Posterior cingulate gyrus (tissue), 11 donors: ENCODE measurements around the gene NFKBIZ.
"Not testable (repeated sequence)": the region's sequence is repeated elsewhere in the genome, so short reads cannot be mapped to it uniquely, and the experiment has no call there.

ENCODE experiments used
- DNase-seq, 10 donors: peaks; one replicate each; pipeline versions ENCODE4 v3.0.0 to v3.0.0-alpha.2; 2020 to 2021; ENCODE audit warnings: mixed read lengths in 3 of 10
- intact Hi-C: fragments of 100-400 bp; cut with DNase I; formaldehyde crosslinking; loops from one replicate; pipeline ENCODE4 v1.15.1; 2023

NFKBIZ gene

DNA sequence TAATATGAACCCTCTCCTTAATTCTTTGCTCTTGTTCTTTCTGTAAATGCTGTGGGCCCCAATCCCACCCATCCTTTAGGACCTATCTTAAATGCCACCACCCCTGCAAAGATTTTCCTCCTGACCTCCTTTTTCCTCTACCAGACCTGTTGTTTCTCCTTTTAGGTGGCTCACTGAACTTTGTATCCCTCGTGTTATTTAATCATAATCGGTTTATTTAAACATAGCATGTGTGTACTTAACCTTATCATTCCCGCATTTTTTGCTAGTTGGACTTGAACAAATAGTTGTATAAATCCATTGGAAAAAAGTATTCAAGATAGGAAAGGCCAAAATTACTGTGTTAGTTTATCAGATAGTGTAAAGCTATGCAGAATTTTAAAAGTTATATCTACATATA lies 988 bp upstream of the NFKBIZ start:
- no peak for DNase-seq
- intact Hi-C loops = no loop called here

DNA sequence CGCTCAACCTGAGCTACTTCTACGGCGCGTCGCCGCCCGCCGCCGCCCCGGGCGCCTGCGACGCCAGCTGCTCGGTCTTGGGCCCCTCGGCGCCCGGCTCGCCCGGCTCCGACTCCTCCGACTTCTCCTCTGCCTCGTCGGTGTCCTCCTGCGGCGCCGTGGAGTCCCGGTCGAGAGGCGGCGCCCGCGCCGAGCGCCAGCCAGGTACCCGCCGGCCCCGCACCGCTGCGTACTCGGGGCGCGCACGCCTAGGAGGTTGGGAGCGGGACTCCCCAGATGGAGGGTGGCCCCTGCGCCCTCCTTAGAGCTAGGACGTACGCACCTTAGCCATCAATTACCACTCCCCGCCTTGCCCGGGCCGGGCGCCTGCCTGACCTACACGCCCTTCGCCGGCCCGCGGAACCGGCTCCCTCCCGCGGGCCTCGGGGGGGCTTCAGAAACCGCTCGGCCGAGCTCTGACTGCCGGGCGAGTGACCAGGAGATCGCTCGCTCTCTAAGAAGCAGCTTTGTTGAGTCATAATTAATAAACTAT lies 466 bp downstream of the NFKBIZ start:
- DNase-seq = peak in 9 of 10 donors; percentile 39 to 91 (median 47)

DNA sequence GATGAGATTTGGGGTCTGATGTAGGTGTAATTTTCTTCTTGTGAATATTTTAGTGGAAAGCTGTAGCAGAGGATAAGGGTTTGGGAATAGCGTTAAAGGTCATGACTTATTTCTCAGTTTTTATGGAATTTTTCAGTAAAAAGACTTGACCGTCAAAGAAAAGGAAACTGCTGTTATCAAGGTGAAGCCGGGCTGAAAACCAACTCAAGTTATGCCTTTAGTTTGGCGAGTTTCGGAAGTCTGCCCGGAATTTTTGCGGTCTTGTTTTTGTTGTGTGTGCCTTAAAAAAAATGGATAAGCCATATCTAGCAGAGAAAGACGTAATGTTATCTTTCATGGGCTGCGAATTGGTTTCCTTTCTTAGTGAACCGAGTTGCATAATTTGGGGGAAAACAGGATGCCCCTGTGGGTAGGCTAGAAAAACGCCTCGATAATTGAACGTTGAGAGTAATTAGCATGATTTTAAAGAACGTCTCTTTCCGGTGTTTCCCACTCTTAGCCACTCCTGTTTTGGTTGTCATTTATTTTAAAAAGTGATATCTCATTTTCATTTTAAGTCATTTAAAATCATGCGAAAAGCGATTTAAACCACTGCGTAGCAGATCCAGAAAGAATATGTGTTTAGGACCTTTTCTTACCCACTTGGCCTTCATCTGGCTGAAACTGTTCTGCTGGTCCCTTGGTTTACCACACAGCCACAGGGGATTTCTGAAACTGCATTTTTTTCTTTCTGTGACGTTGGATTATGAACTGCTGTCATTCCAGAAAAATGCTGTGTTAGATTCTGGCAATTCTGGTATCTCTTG lies 1.1 kb downstream of the NFKBIZ start:
- intact Hi-C loops = no loop called here
- no peak for DNase-seq

More for the DNA sequence above, 466 bp downstream of the NFKBIZ start:
- intact Hi-C loops = no loop called here

DNA sequence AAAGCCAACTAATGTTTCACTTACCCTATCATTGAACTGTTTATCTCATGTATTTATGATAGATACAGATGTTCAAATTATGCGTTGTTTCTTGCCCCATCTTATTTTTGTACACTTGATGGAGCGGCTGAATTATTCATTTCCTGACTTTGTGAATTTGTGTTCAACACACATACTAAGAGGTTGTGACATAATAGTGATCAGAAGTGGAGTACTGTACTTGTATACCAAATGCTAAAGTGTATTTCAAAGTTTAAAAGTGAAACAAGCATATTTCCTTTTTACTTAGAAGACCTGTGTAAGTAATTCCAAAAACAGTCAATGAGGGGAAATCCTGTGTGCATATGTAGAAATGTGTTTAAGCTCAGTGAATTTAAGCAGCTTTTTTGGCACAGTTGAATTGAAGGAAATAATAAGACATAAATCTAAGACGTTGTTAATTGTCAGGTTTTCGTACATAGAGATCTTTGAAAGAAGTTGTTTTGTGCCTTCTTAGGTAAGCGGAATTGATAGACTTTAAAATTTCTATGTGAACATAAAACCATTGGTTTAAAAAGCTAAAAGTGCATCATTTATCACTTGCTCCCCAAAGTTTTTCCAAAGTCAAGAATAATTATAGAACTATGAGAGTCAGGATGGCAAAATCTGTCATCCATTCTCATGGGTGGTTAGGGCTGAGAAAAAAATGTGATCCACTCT lies 1.9 kb downstream of the NFKBIZ start:
- intact Hi-C loops = no loop called here
- no peak for DNase-seq

DNA sequence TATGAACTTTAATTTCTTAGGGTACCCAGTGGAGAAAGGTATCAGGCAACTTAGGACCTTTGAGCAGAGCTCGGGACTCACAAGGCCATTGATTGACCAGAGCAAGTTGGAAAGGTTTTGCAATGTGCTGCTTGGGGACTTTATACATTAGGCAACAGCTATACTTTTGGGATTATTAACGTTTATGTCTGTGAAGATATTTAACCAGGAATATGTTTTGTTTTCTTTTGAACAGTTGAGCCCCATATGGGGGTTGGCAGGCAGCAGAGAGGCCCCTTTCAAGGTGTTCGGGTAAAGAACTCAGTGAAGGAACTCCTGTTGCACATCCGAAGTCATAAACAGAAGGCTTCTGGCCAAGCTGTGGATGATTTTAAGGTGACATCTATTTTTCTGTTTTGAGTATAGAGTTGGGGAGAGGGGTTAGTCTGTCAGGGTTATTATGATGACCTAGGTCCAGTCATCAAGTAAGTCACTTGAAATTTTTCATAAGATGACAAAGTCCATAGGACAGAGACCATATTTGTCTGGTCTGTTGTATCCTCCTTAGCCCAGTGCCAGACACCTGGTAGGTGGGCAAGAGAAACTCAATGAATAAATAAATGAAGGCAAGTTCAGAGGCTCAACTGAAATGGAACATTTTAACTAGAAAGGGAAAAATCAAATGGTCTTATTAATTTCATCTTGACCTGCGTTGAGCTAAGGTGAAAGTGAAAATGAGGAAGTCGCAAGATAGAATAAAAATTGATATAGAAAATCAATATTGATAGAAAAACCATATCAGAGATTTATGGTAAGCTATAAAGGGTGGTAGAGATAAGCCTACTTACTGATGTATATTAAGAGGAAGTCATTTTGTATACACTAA lies 2.8 kb downstream of the NFKBIZ start:
- no peak for DNase-seq
- intact Hi-C loops = no loop called here

DNA sequence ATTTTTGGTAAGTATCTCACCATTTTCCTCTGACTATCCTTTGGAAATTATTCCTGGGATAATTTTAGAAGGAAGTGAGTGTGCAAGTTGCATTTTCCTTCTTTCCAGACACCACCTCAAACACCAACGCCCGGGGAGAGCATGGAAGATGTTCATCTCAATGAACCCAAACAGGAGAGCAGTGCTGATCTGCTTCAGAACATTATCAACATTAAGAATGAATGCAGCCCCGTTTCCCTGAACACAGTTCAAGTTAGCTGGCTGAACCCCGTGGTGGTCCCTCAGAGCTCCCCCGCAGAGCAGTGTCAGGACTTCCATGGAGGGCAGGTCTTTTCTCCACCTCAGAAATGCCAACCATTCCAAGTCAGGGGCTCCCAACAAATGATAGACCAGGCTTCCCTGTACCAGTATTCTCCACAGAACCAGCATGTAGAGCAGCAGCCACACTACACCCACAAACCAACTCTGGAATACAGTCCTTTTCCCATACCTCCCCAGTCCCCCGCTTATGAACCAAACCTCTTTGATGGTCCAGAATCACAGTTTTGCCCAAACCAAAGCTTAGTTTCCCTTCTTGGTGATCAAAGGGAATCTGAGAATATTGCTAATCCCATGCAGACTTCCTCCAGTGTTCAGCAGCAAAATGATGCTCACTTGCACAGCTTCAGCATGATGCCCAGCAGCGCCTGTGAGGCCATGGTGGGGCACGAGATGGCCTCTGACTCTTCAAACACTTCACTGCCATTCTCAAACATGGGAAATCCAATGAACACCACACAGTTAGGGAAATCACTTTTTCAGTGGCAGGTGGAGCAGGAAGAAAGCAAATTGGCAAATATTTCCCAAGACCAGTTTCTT lies 3.9 kb downstream of the NFKBIZ start:
- DNase-seq = no peak
- intact Hi-C loops = no loop called here

DNA sequence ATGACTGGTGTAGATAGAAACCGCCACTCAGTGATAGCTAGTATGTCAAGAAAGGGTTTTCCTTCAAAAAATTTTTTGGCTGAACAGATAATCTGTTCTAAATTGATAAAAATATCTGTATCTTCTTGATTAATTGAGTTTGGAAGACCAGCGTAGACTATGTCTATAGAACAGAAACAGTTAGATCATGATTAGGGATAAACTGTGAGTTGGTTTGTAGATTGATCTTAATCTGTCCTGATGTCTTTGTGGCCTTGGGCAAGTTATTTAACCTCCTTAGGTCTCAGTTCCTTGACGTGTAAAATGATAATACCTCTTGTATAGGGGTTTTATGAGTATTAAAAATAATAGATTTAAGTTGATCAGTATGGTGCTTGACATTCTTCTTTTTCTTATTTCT lies 4.7 kb downstream of the NFKBIZ start:
- intact Hi-C loops = no loop called here
- DNase-seq = no peak

DNA sequence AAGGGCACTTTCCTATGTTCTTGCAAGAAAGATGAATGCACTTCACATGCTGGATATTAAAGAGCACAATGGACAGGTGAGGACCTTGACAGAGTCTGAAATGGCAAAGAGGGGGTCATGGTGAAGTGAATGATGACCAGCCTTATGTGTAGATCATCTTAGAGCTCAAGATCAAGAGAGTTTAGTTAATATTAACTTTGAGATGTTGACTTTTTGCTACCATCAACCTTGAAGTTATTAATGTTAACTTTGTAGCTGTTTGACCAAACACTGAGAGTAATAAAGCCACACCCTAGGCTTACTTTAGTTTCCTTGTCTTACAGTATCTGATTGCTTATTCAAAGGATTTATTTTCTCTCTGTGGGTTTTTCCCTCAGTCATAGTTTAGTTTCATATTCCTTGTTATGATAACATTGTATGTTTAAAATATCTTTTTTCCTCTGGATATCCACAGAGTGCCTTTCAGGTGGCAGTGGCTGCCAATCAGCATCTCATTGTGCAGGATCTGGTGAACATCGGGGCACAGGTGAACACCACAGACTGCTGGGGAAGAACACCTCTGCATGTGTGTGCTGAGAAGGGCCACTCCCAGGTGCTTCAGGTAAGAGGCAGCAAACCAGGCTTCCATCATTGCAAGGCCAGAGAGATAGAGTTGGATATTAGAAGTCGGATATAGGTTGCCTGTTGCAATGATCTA lies 5.4 kb downstream of the NFKBIZ start:
- intact Hi-C loops = no loop called here
- DNase-seq = no peak

DNA sequence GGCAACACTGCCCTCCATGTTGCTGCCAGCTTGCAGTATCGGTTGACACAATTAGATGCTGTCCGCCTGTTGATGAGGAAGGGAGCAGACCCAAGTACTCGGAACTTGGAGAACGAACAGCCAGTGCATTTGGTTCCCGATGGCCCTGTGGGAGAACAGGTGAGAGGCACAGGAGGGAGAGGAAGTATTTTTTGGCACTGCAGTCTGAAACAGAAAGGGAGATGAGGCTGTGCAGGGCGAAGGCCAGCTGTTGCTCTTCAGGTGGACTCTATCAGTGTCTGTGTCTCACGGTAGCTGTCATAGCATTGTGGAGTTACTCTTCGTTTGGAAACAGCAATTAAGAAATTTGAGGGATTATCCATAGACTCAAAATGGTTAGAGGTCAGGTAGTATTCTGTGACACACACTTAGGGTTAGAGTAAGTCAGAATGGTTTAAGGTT lies 8.0 kb downstream of the NFKBIZ start:
- DNase-seq = no peak
- intact Hi-C loops = no loop called here

DNA sequence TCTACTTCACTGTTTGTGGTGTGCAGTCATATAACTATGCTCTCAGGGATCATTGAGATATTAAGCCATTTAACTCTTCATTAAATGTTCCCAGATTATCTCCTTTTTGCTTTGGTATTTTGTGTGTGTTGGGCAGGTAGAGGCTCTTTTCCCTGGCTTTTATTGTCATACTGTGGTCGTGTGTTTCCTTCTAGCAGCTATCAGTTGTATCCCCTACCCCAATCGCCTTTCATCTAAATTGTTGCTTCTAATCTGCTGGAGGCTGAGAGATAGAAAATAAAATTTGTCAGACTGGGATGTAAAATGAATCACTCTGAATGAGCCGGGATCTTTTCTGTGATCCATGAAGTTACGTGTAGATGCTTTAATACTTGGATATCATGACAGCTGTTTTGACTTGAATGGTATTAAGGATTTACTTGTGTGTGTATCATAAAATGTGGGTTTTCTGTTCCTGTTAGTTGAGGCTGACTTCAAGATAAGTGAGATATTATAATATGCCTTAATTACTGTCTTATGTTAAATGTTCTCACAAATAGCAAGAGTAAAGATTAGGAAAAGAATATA lies 9.2 kb downstream of the NFKBIZ start:
- intact Hi-C loops = no loop called here
- no peak for DNase-seq

DNA sequence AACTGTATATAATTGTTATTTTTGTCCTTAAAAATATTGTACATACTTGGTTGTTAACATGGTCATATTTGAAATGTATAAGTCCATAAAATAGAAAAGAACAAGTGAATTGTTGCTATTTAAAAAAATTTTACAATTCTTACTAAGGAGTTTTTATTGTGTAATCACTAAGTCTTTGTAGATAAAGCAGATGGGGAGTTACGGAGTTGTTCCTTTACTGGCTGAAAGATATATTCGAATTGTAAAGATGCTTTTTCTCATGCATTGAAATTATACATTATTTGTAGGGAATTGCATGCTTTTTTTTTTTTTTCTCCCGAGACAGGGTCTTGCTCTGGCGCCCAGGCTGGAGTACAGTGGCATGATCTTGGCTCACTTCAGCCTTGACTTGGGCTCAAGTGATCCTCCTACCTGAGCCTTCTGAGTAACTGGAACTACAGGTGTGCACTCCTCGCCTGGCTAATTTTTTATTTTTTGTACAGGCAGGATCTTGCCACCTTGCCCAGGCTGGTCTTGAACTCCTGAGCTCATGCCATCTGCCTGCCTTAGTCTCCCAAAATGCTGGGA lies 10.7 kb downstream of the NFKBIZ start:
- no peak for DNase-seq
- intact Hi-C loops = no loop called here

DNA sequence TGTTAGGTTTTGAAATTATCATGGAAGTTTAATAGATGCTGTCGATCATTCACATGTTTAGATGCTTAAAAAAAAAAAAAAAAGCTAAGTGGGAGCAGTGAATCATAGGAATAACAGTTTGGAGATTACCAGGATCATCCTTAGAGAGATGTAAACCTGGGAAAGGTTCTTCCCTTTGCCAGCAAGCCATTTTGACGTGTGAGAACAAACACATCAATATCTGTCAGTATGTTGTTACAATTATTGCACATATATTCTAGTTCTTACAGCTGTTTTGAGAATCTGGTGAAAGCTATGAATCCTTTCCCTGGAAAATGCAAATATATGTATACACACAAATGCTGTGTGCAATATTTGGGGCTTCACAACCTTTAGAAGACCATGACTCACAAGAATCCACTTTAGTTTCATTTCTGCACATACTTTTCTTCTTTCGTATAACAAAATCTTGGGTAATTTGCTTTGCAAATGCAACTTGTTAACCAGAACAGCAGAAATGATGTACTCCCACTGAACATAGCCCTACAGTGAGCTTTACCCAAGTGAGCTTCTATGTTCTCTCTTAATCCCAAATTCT lies 12.0 kb downstream of the NFKBIZ start:
- intact Hi-C loops = no loop called here

DNA sequence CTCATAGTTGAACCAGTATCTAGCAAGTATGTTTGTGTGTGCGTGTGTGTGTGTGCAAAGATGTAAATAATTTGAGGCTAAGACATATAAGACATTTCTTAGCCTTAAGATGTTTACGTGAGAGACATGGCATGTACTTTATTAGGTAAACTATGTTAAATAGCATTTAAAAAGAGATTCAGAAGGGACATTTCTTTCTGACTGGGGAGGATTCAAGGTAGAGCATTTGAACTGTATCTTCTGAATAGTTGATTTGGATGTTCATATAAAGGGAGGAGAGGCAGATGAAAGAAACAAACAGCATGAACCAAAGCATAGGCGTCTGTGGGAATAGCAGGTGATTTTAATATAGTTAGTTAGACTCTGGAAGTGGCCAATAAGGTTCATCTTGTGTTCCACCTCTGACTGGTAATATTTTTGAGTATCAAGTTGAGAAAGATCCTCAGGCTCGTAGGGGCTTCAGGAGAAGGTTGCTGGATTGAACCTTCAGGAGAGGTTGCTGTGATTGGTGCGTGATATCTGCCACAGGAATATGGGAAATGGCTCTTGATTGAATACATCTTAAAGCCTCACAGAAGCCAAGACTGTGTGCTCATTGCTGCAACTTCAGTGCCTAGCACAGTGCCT lies 12.6 kb downstream of the NFKBIZ start:
- no peak for DNase-seq

More for the DNA sequence above, 12.0 kb downstream of the NFKBIZ start:
- DNase-seq = no peak

DNA sequence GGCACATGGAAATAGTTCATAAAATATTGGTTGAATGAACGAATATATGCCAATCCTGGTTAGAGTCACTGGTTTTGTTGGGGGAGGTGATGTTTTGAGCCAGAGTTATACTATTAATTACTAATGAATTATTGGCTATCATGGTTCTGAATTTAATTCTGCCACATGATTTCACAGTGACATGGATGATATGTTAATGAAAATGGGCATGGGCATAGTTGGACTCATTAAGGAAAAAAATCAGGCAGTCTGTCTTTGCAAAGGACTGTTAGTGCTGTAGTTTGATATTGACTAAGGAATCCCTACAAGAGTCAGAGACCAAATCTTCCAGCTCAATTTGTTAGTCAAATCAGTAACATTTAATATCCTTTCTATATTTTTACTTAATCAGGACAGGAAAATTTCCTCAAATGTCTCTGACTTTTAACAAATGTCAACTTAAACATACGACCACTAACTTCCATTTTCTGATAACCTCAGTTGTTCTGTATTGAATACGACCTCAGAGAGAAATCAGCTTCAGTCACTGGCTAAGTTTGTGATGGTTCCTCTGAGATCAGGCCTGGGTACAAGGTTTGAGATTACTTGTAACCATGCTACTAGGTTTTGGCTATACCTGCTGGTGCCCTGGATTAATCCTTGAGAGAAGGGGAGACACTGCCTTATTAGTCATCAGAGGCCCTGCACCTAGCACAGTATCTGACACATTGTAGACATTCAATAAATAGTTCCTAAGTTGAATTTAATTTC lies 13.3 kb downstream of the NFKBIZ start:
- DNase-seq = no peak
- intact Hi-C loops = no loop called here

More for the DNA sequence above, 12.6 kb downstream of the NFKBIZ start:
- intact Hi-C loops = no loop called here

DNA sequence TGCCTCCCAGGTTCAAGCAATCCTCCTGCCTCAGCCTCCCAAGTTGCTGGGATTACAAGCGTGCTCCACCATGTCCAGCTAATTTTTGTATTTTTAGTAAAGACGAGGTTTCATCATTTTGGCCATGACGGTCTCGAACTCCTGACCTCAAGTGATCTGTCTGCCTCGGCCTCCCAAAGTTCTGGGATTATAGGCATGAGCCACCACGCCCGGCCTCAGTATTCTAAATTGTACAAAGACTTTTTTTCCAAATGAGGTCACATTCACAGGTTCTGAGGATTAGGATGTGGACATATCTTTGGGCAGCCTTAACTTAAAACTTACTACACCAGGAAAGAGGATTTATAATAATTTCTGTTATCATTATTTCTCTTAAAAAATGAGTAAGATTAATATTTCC lies 15.6 kb downstream of the NFKBIZ start:
- DNase-seq, intact Hi-C loops: not testable (repeated sequence)

DNA sequence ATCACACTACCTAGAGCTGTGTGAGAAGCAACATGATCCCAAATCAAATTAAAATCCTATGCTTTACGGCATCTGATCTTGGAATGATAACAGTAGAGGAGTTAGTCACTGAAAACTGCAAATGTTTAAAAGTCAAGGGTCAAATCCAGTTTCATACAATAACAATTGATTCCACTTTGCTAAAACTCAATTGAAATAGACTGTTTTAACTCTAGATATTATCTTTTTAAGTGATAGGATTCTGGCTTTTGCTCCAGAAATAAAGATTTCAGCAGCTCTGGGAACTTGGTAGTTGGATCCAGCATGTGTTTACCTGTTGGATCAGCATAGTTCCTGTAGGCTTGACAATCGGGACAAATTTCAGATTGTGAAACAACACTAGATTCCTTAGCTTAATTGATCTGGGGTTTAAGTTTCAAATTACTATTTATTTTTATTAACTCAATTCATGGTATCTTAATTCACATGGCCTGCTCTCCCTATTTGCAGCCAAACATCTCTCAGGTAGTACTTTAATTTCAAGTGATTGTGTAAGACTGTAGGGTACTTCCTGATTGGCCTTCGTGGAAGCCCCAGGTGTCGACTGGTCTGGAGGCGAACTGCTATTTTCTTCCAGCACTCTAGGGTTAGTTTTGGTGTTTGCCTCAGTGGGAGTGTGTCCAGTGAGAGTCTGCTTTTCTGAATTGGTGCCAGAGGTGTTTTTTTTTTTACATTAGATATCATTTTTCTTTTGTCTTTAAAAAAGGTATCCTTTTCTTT lies 16.6 kb downstream of the NFKBIZ start:
- intact Hi-C loops = no loop called here
- DNase-seq = no peak
